K562 (cell line): ENCODE data around the gene PSMG3. TPM values are rescaled to one million over a fixed set of nuclear protein-coding genes. Genes with fewer than 3 reads are reported as not detected.

Source experiments
- ATAC-seq: fragments of 200-7000 bp; cut with Tn5 transposase; 3 replicates; pipeline ENCODE4 v1.9.1; 2020; ENCODE audit warnings: moderate library complexity
- BruUV-seq: library from RNA; stranded (reverse); fragments of 400-500 nt; replicated peaks from 2 replicates; lab custom pipeline; 2021; lab: Mats Ljungman, UMichigan
- CTCF ChIA-PET: fragments of 300-600 bp; formaldehyde crosslinking; extraction: SDS; loops from one replicate; lab custom pipeline; 2021; ENCODE audit warnings: low intra/inter-chr PET ratio; lab: Yijun Ruan, JAX
- POLR2A ChIA-PET: fragments of 300-600, 350-650 bp; sonication (Branson Sonifier 250); formaldehyde crosslinking; extraction: SDS; loops from one replicate; lab custom pipeline; 2021; ENCODE audit warnings: antibody characterized with exemption, inconsistent platforms; lab: Yijun Ruan, JAX
- DNase-seq, 4 experiments: peaks; one replicate each; pipeline versions ENCODE4 v3.0.0 to v3.0.0-alpha.2; 2011 to 2018; ENCODE audit warnings: low spot score in 3 of 4, mixed read lengths in 3 of 4; ENCODE audit errors: extremely low read depth in 1 of 4
- FAIRE-seq: peaks from 2 replicates; lab custom pipeline; 2011; peaks lifted over from hg19 to GRCh38; lab: Jason Lieb, UNC
- H2AFZ ChIP-seq: 2 replicates; pipeline ENCODE4 v1.6.0; 2011; ENCODE audit warnings: low read depth, low read length, control low read depth, inconsistent platforms
- H3K27ac ChIP-seq: fragments of 200-600 bp; 3 replicates; pipeline ENCODE4 v1.8.0; 2011; ENCODE audit warnings: low read depth, mild to moderate bottlenecking, control low read depth, inconsistent platforms, low read length, moderate library complexity, mixed read lengths; ENCODE audit errors: extremely low read depth
- H3K27me3 ChIP-seq, 2 experiments: fragments of 300-600 bp in 1 of 2; 2 replicates in 1 of 2; 3 replicates in 1 of 2; pipeline versions ENCODE4 v1.6.0 to v1.8.0; 2011; ENCODE audit warnings: inconsistent platforms in 2 of 2, low read length in 2 of 2, mild to moderate bottlenecking in 1 of 2, mixed read lengths in 1 of 2, moderate library complexity in 1 of 2; ENCODE audit not compliant: control insufficient read depth in 2 of 2, insufficient read depth in 2 of 2
- H3K36me3 ChIP-seq: fragments of 300-600 bp; 3 replicates; pipeline ENCODE4 v1.8.0; 2011; ENCODE audit warnings: mild to moderate bottlenecking, low read length, inconsistent platforms; ENCODE audit not compliant: control insufficient read depth, insufficient read depth
- H3K4me1 ChIP-seq, 2 experiments: fragments of 200-600 bp in 1 of 2; replicated peaks in 1 of 2; 2 replicates in 1 of 2; 3 replicates in 1 of 2; pipeline versions ENCODE4 v1.5.1 to v1.8.0; 2011; ENCODE audit warnings: inconsistent platforms in 2 of 2, low read length in 2 of 2, mild to moderate bottlenecking in 1 of 2, mixed read lengths in 1 of 2, moderate library complexity in 1 of 2; ENCODE audit not compliant: control insufficient read depth in 2 of 2, insufficient read depth in 2 of 2
- H3K4me2 ChIP-seq: 2 replicates; pipeline ENCODE4 v1.6.1; 2011; ENCODE audit warnings: low read length, control low read depth, inconsistent platforms, mixed read lengths; ENCODE audit not compliant: insufficient read depth
- H3K4me3 ChIP-seq: fragments of 200-600 bp; sonication (generic), shearing (Covaris generic); 2 replicates; pipeline ENCODE4 v1.5.1; 2016; ENCODE audit warnings: control low read depth, inconsistent platforms
- H3K79me2 ChIP-seq: fragments of 200-600 bp; 3 replicates; pipeline ENCODE4 v1.8.0; 2011; ENCODE audit warnings: low read length, inconsistent platforms; ENCODE audit not compliant: control insufficient read depth, insufficient read depth
- H3K9ac ChIP-seq, 2 experiments: 2 replicates each; pipeline versions ENCODE4 v1.6.0 to v1.6.1; 2011; ENCODE audit warnings: low read depth in 2 of 2, low read length in 2 of 2, control low read depth in 1 of 2, inconsistent platforms in 1 of 2, mild to moderate bottlenecking in 1 of 2, mixed read lengths in 1 of 2; ENCODE audit not compliant: insufficient read depth in 1 of 2
- H3K9me1 ChIP-seq: one replicate; pipeline ENCODE4 v1.6.0; 2011; ENCODE audit warnings: inconsistent platforms, mild to moderate bottlenecking, low read length, moderate library complexity; ENCODE audit not compliant: control insufficient read depth, insufficient read depth
- H3K9me3 ChIP-seq: replicated peaks from 2 replicates; pipeline ENCODE4 v1.5.1; 2011; ENCODE audit warnings: low read depth, low read length, inconsistent platforms; ENCODE audit not compliant: control insufficient read depth, insufficient read depth
- H4K20me1 ChIP-seq: replicated peaks from 2 replicates; pipeline ENCODE4 v1.6.1; 2011; ENCODE audit warnings: low read length, inconsistent platforms, mixed read lengths; ENCODE audit not compliant: control insufficient read depth, insufficient read depth
- E2F1 ChIP-seq: sonication (generic); formaldehyde crosslinking; IDR thresholded peaks from 2 replicates; pipeline ENCODE4 v1.8.1; 2023; ENCODE audit warnings: mild to moderate bottlenecking, missing genetic modification reagents, moderate library complexity
- ERF ChIP-seq: fragments of 450-650 bp; formaldehyde crosslinking; IDR thresholded peaks from 2 replicates; pipeline ENCODE4 v1.4.0; 2020; ENCODE audit warnings: mild to moderate bottlenecking, mixed read lengths
- GATA2 ChIP-seq: sonication (generic); formaldehyde crosslinking; IDR thresholded peaks from 2 replicates; pipeline ENCODE4 v1.4.0; 2020; ENCODE audit warnings: mild to moderate bottlenecking, missing genetic modification reagents
- HMBOX1 ChIP-seq: sonication (generic); IDR thresholded peaks from 2 replicates; pipeline ENCODE4 v1.6.1; 2016
- MEIS2 ChIP-seq: fragments of 450-650 bp; IDR thresholded peaks from 2 replicates; pipeline ENCODE4 v1.6.1; 2014; ENCODE audit warnings: mild to moderate bottlenecking; ENCODE audit not compliant: partially characterized antibody
- MXI1 ChIP-seq: IDR thresholded peaks from 2 replicates; pipeline ENCODE4 v1.6.1; 2011; ENCODE audit warnings: low read depth, mild to moderate bottlenecking, improper control_type of control experiment, low read length
- NBN ChIP-seq: fragments of 450-650 bp; IDR thresholded peaks from 2 replicates; pipeline ENCODE4 v1.6.1; 2016; ENCODE audit warnings: low read depth, mild to moderate bottlenecking
- NCOA4 ChIP-seq: fragments of 450-650 bp; IDR thresholded peaks from 2 replicates; pipeline ENCODE4 v1.6.1; 2018; ENCODE audit warnings: mild to moderate bottlenecking; ENCODE audit not compliant: partially characterized antibody
- PATZ1 ChIP-seq: fragments of 250-450 bp; sonication (Bioruptor Pico); IDR thresholded peaks from 2 replicates; pipeline ENCODE4 v1.5.0; 2020; ENCODE audit warnings: mild to moderate bottlenecking, borderline replicate concordance
- POLR2A ChIP-seq: fragments of 450-650 bp; conservative IDR thresholded peaks from 2 replicates; pipeline ENCODE4 v1.6.1; 2016
- POLR2G ChIP-seq: fragments of 200-400 bp; formaldehyde crosslinking; IDR thresholded peaks from 2 replicates; pipeline ENCODE4 v1.6.1; 2017; ENCODE audit warnings: low read depth, mild to moderate bottlenecking, antibody characterized with exemption, low read length, moderate library complexity
- SIN3A ChIP-seq, 2 experiments: fragments of 150-350 bp in 1 of 2; IDR thresholded peaks; 2 replicates each; pipeline ENCODE4 v1.6.1; 2011 to 2016; ENCODE audit warnings: borderline replicate concordance in 2 of 2, low read depth in 2 of 2, low read length in 2 of 2, mild to moderate bottlenecking in 2 of 2, moderate library complexity in 2 of 2; ENCODE audit not compliant: control insufficient read depth in 1 of 2
- THRB ChIP-seq: fragments of 450-650 bp; formaldehyde crosslinking; conservative IDR thresholded peaks from 2 replicates; pipeline ENCODE4 v1.4.0; 2022; ENCODE audit warnings: mild to moderate bottlenecking, missing genetic modification characterization
- ZBTB33 ChIP-seq: sonication (generic); formaldehyde crosslinking; IDR thresholded peaks from 2 replicates; pipeline ENCODE4 v1.8.1; 2023; ENCODE audit warnings: mild to moderate bottlenecking, missing genetic modification reagents
- ZNF146 ChIP-seq: IDR thresholded peaks from one replicate; pipeline ENCODE4 v1.6.1; 2018; ENCODE audit warnings: missing compliant biosample characterization; ENCODE audit not compliant: unreplicated experiment
- ZNF436 ChIP-seq: fragments of 250-450, 450-650 bp; sonication (Bioruptor Pico); formaldehyde crosslinking; IDR thresholded peaks from 2 replicates; pipeline ENCODE4 v1.7.0; 2020; ENCODE audit warnings: mild to moderate bottlenecking
- WGBS: fragments of 100-300 bp; shearing (Covaris generic); methylation state at CpG from one replicate; pipeline ENCODE4 v1.1.6; 2016; ENCODE audit warnings: low coverage, mixed read lengths; ENCODE audit not compliant: insufficient coverage; ENCODE audit errors: missing lambda C conversion rate; 5-methylcytosine and 5-hydroxymethylcytosine counted together
- in situ Hi-C: fragments of 300-500 bp; cut with MboI; formaldehyde crosslinking; loops from 4 replicates; pipeline ENCODE4 v1.15.0; 2018; ENCODE audit warnings: inconsistent platforms, mixed read lengths
- intact Hi-C: fragments of 100-400 bp; cut with micrococcal nuclease; formaldehyde crosslinking; loops from 2 replicates; pipeline ENCODE4 v1.14.2; 2022
- polyA plus RNA-seq, 8 experiments: library from polyadenylated mRNA; depleted of rRNA in 4 of 8; stranded (reverse) in 5 of 8; unstranded in 3 of 8; fragments of >200 nt; fragmentation: Nextera tagmentation in 2 of 8; fragmentation: Illumina TruSeq in 1 of 8; extraction: Ambion mirVana in 2 of 8; extraction: Trizol in 1 of 8; gene quantifications; 2 replicates each; pipeline versions ENCODE4 v1.2.1 to v1.2.3, GENCODE V29; 2011 to 2014; ENCODE audit warnings: inconsistent platforms in 1 of 8, missing spikeins in 1 of 8
- total RNA-seq, 7 experiments: library from RNA; depleted of rRNA in 6 of 7; stranded (reverse); fragments of >200 nt in 6 of 7; fragmentation: Illumina TruSeq in 2 of 7; extraction: Trizol in 2 of 7; gene quantifications; 2 replicates each; pipeline versions ENCODE4 v1.2.1 to v1.2.3, GENCODE V29; 2011 to 2021; ENCODE audit warnings: low replicate concordance in 1 of 7

PSMG3 gene
- total and polyA plus RNA-seq, 9 of the 15 experiments (the other 6 are each of a cell fraction or from before 2014, with no cell fraction given): 34.8 to 122 (median 80.1) TPM

- intact Hi-C loops: no loop called here
- TF ChIP-seq POLR2G (peak; percentile 63), ZBTB33 (no peak), ZNF436 (CRISPR knock-in tag) (no peak), SIN3A (IDR thresholded peaks at IDR 0.05; ENCODE audit: borderline replicate concordance in 2 of 2, control insufficient read depth in 1 of 2, low read depth in 2 of 2, low read length in 2 of 2) (no peak), NBN (no peak), ERF (no peak), PATZ1 (no peak), THRB (CRISPR knock-in tag) (no peak), HMBOX1 (no peak), GATA2 (no peak), ZNF146 (CRISPR knock-in tag) (no peak), E2F1 (CRISPR knock-in tag) (no peak), MEIS2 (no peak), POLR2A (0 out of 2 replicates have a peak, but pooled peaks have one; percentile 31), MXI1 (no peak), NCOA4 (no peak)
Observed at GRCh38 chr7:1566687-1567048, 3.2 kb downstream of the PSMG3 start.

More at GRCh38 chr7:1566687-1567048, 3.2 kb downstream of the PSMG3 start:
- no peak overlapping the region; the same call in 2 of the 3 replicates for H3K27ac ChIP-seq
- H3K27me3 ChIP-seq: no peaks in the 10 kb centered on the region
- ChIA-PET POLR2A (interaction anchor here (0.6 kb wide), 1 partner anchor 788 kb away, joined by 3 read pairs; the partner anchor contains the start of gene EIF3B), CTCF (no interaction called here)
- WGBS: 62% methylated on average over 12 of the region's 13 CpGs
- no peaks in the 10 kb centered on the region for H4K20me1 ChIP-seq
- in situ Hi-C loops: no loop called here
- peak overlapping the region; percentile 48 for H3K4me2 ChIP-seq
- H3K4me3 ChIP-seq: no peak overlapping the region
- H3K9me1 ChIP-seq: no peaks in the 10 kb centered on the region
- H3K79me2 ChIP-seq: peaks cover 44% of the 10 kb centered on the region
- no peak overlapping the region for H2AFZ ChIP-seq
- no peaks in the 10 kb centered on the region for H3K9me3 ChIP-seq
- H3K36me3 ChIP-seq: peaks cover 30% of the 10 kb centered on the region; the same call in 2 of the 3 replicates
- FAIRE-seq (no peak), ATAC-seq (no peak), DNase-seq (no peak)
- H3K9ac ChIP-seq: peak overlapping the region in 1 of 2 experiments; percentile 57; a peak in 2 of 4 replicates
- no TSS peak for BruUV-seq
- peaks cover 26 to 69% of the 10 kb centered on the region in 2 experiments; a peak in 4 of 5 replicates for H3K4me1 ChIP-seq
